Tibial nerve (tissue), 4 donors: ENCODE measurements around the gene GTF2F2.

Experiments
- CTCF ChIP-seq, 5 experiments: fragments of 200-600 bp in 3 of 5; fragments of 450-650 bp in 2 of 5; sonication (generic) in 3 of 5; IDR thresholded peaks; one replicate each; pipeline ENCODE4 v1.5.1; 2016 to 2019; ENCODE audit warnings: antibody characterized with exemption in 5 of 5, mild to moderate bottlenecking in 3 of 5, moderate library complexity in 2 of 5
- EP300 ChIP-seq, 2 donors: sonication (generic); formaldehyde crosslinking; IDR thresholded peaks; one replicate each; pipeline ENCODE4 v1.6.1; 2017; ENCODE audit warnings: antibody characterized with exemption in 2 of 2, mild to moderate bottlenecking in 1 of 2
- POLR2A ChIP-seq, 2 donors: fragments of 450-650 bp; IDR thresholded peaks; one replicate each; pipeline ENCODE4 v1.6.1; 2017; ENCODE audit warnings: antibody characterized with exemption in 2 of 2, mild to moderate bottlenecking in 2 of 2, moderate library complexity in 2 of 2

- TF ChIP-seq EP300 (IDR thresholded peaks at IDR 0.05) = no peak
- no peak for TF ChIP-seq POLR2A (IDR thresholded peaks at IDR 0.05)
- TF ChIP-seq CTCF (IDR thresholded peaks at IDR 0.05) = no peak
Observed at GRCh38 chr13:45269204-45269603, 148.9 kb downstream of the GTF2F2 start.
